ENCODE measurements around the gene JPH4. TPM values are rescaled to one million over a fixed set of nuclear protein-coding genes. Genes with fewer than 3 reads are reported as not detected.
A peak's percentile ranks its signal among the peaks of the same experiment; 100 is the strongest.

The JPH4 gene
- total and polyA plus RNA-seq, 2 of the 8 experiments (the other 6 are each of a cell fraction or from before 2014, with no cell fraction given), result 23.9 to 46.7 TPM

GRCh38 chr14:23551266-23552028 is 27.1 kb downstream of the JPH4 start, which contains the start of gene ZFHX2 (continued):
- TF ChIP-seq CHD7 (IDR thresholded peaks at IDR 0.05; ENCODE audit: insufficient replicate concordance, low read length), result no peak
- no peak for TF ChIP-seq RXRA (IDR thresholded peaks at IDR 0.05; ENCODE audit: insufficient read depth, low read depth, low read length)
- no peak; the same call in 1 of the 2 replicates for TF ChIP-seq SP1 (IDR thresholded peaks at IDR 0.05; ENCODE audit: low read depth, low read length)
- no peak for TF ChIP-seq EZH2 (IDR thresholded peaks at IDR 0.05; ENCODE audit: low read depth, low read length, severe bottlenecking)
- TF ChIP-seq SRF (IDR thresholded peaks at IDR 0.05; ENCODE audit: low read depth, low read length), result no peak
- TF ChIP-seq, protein P1, sequence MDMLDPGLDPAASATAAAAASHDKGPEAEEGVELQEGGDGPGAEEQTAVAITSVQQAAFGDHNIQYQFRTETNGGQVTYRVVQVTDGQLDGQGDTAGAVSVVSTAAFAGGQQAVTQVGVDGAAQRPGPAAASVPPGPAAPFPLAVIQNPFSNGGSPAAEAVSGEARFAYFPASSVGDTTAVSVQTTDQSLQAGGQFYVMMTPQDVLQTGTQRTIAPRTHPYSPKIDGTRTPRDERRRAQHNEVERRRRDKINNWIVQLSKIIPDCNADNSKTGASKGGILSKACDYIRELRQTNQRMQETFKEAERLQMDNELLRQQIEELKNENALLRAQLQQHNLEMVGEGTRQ (IDR thresholded peaks at IDR 0.05; ENCODE audit: low read length), result 0 out of 2 replicates have a peak, but pooled peaks have one; percentile 7
- TF ChIP-seq HDAC6 (IDR thresholded peaks at IDR 0.05; ENCODE audit: low read depth, low read length), result no peak
- TF ChIP-seq ZNF274 (IDR thresholded peaks at IDR 0.05; ENCODE audit: borderline replicate concordance, extremely low read depth, low read length), result no peak

Data from H1 (cell line).